ENCODE data around the gene SSTR3. TPM values are rescaled to one million over a fixed set of nuclear protein-coding genes. Genes with fewer than 3 reads are reported as not detected.

Gene SSTR3
- total and polyA plus RNA-seq, 9 of the 15 experiments (the other 6 are each of a cell fraction or from before 2014, with no cell fraction given), result 0.03 TPM; not detected in 8

- no peaks in the 10 kb centered on the region; the same call in 1 of the 2 replicates for H4K20me1 ChIP-seq (replicated peaks; ENCODE audit: control insufficient read depth, insufficient read depth, low read length)
- intact Hi-C loops (cut with micrococcal nuclease), result no loop called here
- ChIA-PET CTCF (ENCODE audit: low intra/inter-chr PET ratio) (no interaction called here), POLR2A (interaction anchor here (0.7 to 1.2 kb wide), 3 partner anchors 8 to 36 kb away, joined by 3 to 4 read pairs (median 3); no protein-coding TSS in a partner anchor)
- H3K27me3 ChIP-seq (ENCODE audit: control insufficient read depth in 2 of 2, insufficient read depth in 2 of 2, low read length in 2 of 2), result peaks cover 0 to 36% of the 10 kb centered on the region in 2 experiments; a peak in 3 of 5 replicates
- no peak overlapping the region for H3K4me3 ChIP-seq
- FAIRE-seq (no peak), DNase-seq (ENCODE audit: extremely low read depth in 1 of 4, low spot score in 3 of 4) (peak; percentile 36 to 70 (median 62)), ATAC-seq (peak; percentile 73)
- no peaks in the 10 kb centered on the region for H3K79me2 ChIP-seq (ENCODE audit: control insufficient read depth, insufficient read depth, low read length)
- no peak overlapping the region for H3K27ac ChIP-seq (ENCODE audit: extremely low read depth, low read depth, low read length)
- WGBS (ENCODE audit: insufficient coverage, low coverage, missing lambda C conversion rate), result 80% methylated on average over 1 of the region's 2 CpGs
- no peaks in the 10 kb centered on the region for H3K36me3 ChIP-seq (ENCODE audit: control insufficient read depth, insufficient read depth, low read length)
- no TSS peak for BruUV-seq (replicated peaks)
- no peak overlapping the region for H3K9ac ChIP-seq (ENCODE audit: insufficient read depth in 1 of 2, low read depth in 2 of 2, low read length in 2 of 2)
- no peaks in the 10 kb centered on the region; the same call in 1 of the 2 replicates for H3K9me3 ChIP-seq (replicated peaks; ENCODE audit: control insufficient read depth, insufficient read depth, low read depth, low read length)
- in situ Hi-C loops (cut with MboI), result no loop called here
- no peak overlapping the region for H2AFZ ChIP-seq (ENCODE audit: low read depth, low read length)
- H3K4me2 ChIP-seq (ENCODE audit: insufficient read depth, low read length), result no peak overlapping the region
- no peaks in the 10 kb centered on the region for H3K9me1 ChIP-seq (ENCODE audit: control insufficient read depth, insufficient read depth, low read length)
- H3K4me1 ChIP-seq (replicated peaks in 1 of 2; ENCODE audit: control insufficient read depth in 2 of 2, insufficient read depth in 2 of 2, low read length in 2 of 2), result peaks cover 0 to 5% of the 10 kb centered on the region in 2 experiments; a peak in 2 of 5 replicates
- TF ChIP-seq REST (IDR thresholded peaks at IDR 0.05; ENCODE audit: borderline replicate concordance) (peak; percentile 72), REST (CRISPR knock-in tag; IDR thresholded peaks at IDR 0.05; ENCODE audit: low read depth) (no peak), ASH1L (IDR thresholded peaks at IDR 0.05; ENCODE audit: borderline replicate concordance, low read depth, partially characterized antibody) (peak; percentile 18), TFE3 (CRISPR knock-in tag; IDR thresholded peaks at IDR 0.05) (peak; percentile 92), DEAF1 (CRISPR knock-in tag; IDR thresholded peaks at IDR 0.05) (no peak), CBFA2T2 (conservative IDR thresholded peaks at IDR 0.05) (peak; percentile 75), MTA2 (IDR thresholded peaks at IDR 0.05; ENCODE audit: low read depth) (no peak), ESRRA (IDR thresholded peaks at IDR 0.05; ENCODE audit: borderline replicate concordance, low read depth) (peak; percentile 41; the same call in 1 of the 2 replicates), PPARD (CRISPR knock-in tag; IDR thresholded peaks at IDR 0.05) (no peak), ZBTB43 (CRISPR knock-in tag; IDR thresholded peaks at IDR 0.05) (no peak)
These were observed 50.8 kb downstream of the SSTR3 start for GRCh38 chr22:37161443-37161842.

Measured in K562 (cell line).